Panc1 (cell line): ENCODE results near the gene ZNF428. TPM values are rescaled to one million over a fixed set of nuclear protein-coding genes. Genes with fewer than 3 reads are reported as not detected.

ENCODE experiments used
- ATAC-seq: fragments of 200-7000 bp; cut with Tn5 transposase; 2 replicates; pipeline ENCODE4 v1.9.1; 2020; ENCODE audit warnings: mild to moderate bottlenecking, moderate library complexity
- BruUV-seq: library from RNA; stranded (reverse); fragments of 400-500 nt; replicated peaks from 2 replicates; lab custom pipeline; 2021; lab: Mats Ljungman, UMichigan
- CTCF ChIA-PET: fragments of 300-600 bp; sonication (Branson Sonifier 250); formaldehyde crosslinking; loops from one replicate; lab custom pipeline; 2022; ENCODE audit warnings: antibody characterized with exemption; lab: Charles Lee
- POLR2A ChIA-PET: fragments of 300-600 bp; sonication (Branson Sonifier 250); formaldehyde crosslinking; loops from one replicate; lab custom pipeline; 2022; ENCODE audit warnings: antibody characterized with exemption; lab: Charles Lee
- DNase-seq: peaks from one replicate; pipeline ENCODE4 v3.0.0-alpha.2; 2010; ENCODE audit warnings: low read depth, low spot score
- H3K27ac ChIP-seq: 2 replicates; pipeline ENCODE4 v1.5.1; 2011; ENCODE audit warnings: mild to moderate bottlenecking, low read length, inconsistent platforms
- H3K27me3 ChIP-seq: fragments of 200-500 bp; sonication (Bioruptor generic); 2 replicates; pipeline ENCODE4 v1.6.0; 2014; ENCODE audit warnings: low read length, inconsistent platforms; ENCODE audit not compliant: control insufficient read depth, insufficient read depth
- H3K36me3 ChIP-seq: fragments of 200-500 bp; sonication (Bioruptor generic); 2 replicates; pipeline ENCODE4 v1.5.1; 2014; ENCODE audit warnings: inconsistent platforms, mild to moderate bottlenecking, low read length, moderate library complexity; ENCODE audit not compliant: control insufficient read depth, insufficient read depth
- H3K4me1 ChIP-seq: 2 replicates; pipeline ENCODE4 v1.5.1; 2011; ENCODE audit warnings: inconsistent platforms, mild to moderate bottlenecking, low read length, moderate library complexity; ENCODE audit not compliant: control insufficient read depth, insufficient read depth
- H3K4me3 ChIP-seq, 2 experiments: 2 replicates each; pipeline ENCODE4 v1.5.1; 2011 to 2012; ENCODE audit warnings: low read depth in 2 of 2, low read length in 2 of 2, mild to moderate bottlenecking in 2 of 2, inconsistent platforms in 1 of 2, moderate library complexity in 1 of 2
- H3K9me3 ChIP-seq: fragments of 200-500 bp; sonication (Bioruptor generic); 2 replicates; pipeline ENCODE4 v1.5.1; 2014; ENCODE audit warnings: low read depth, mild to moderate bottlenecking, inconsistent platforms, low read length, moderate library complexity; ENCODE audit not compliant: control insufficient read depth, insufficient read depth
- CTCF ChIP-seq: fragments of 450-650 bp; IDR thresholded peaks from 2 replicates; pipeline ENCODE4 v1.5.1; 2017; ENCODE audit warnings: mild to moderate bottlenecking
- POLR2AphosphoS5 ChIP-seq: IDR thresholded peaks from 2 replicates; pipeline ENCODE4 v1.6.1; 2012; ENCODE audit warnings: mild to moderate bottlenecking, low read depth, low read length, moderate library complexity
- REST ChIP-seq, 2 experiments: IDR thresholded peaks; 2 replicates each; pipeline ENCODE4 v1.6.1; 2011 to 2012; ENCODE audit warnings: low read depth in 2 of 2, control low read depth in 1 of 2, low read length in 1 of 2, mild to moderate bottlenecking in 1 of 2, moderate library complexity in 1 of 2; ENCODE audit not compliant: insufficient read depth in 1 of 2
- SIN3A ChIP-seq: IDR thresholded peaks from 2 replicates; pipeline ENCODE4 v1.6.1; 2012; ENCODE audit warnings: low read depth, mild to moderate bottlenecking, low read length, moderate library complexity, borderline replicate concordance; ENCODE audit not compliant: insufficient read depth
- TCF7L2 ChIP-seq: IDR thresholded peaks from 2 replicates; pipeline ENCODE4 v1.6.1; 2011; ENCODE audit warnings: mild to moderate bottlenecking, low read depth, low read length, inconsistent platforms
- in situ Hi-C: cut with HindIII; loops from 2 replicates; pipeline ENCODE4 v1.10.0; 2016; ENCODE audit warnings: low sequenced_read_pairs, low pct_unique_long_range_greater_than_20kb
- intact Hi-C: fragments of 100-400 bp; cut with micrococcal nuclease; formaldehyde crosslinking; loops from one replicate; pipeline ENCODE4 v1.10.0; 2022; ENCODE audit not compliant: unreplicated experiment
- total RNA-seq: library from RNA; stranded (reverse); gene quantifications from one replicate; pipeline ENCODE4 v1.2.1, GENCODE V29; 2021; ENCODE audit not compliant: unreplicated experiment

Gene ZNF428
- total RNA-seq, 1 experiment from 2014 or later: 45.6 TPM

GRCh38 chr19:43644181-43644580 lies 24.8 kb upstream of the ZNF428 start:
- ChIA-PET POLR2A (no interaction called here), CTCF (no interaction called here)
- H3K4me3 ChIP-seq: no peak overlapping the region
- intact Hi-C loops: no loop called here
- DNase-seq: no peak
- peaks cover under 1% of the 10 kb centered on the region; the same call in 1 of the 2 replicates for H3K27me3 ChIP-seq
- no TSS peak for BruUV-seq
- TF ChIP-seq SIN3A (no peak), REST (IDR thresholded peaks at IDR 0.05; ENCODE audit: insufficient read depth in 1 of 2, low read depth in 2 of 2, low read length in 1 of 2) (no peak), CTCF (no peak), POLR2AphosphoS5 (no peak), TCF7L2 (no peak)
- no peak for ATAC-seq
- no peak overlapping the region for H3K27ac ChIP-seq
- no peaks in the 10 kb centered on the region for H3K9me3 ChIP-seq
- no peaks in the 10 kb centered on the region for H3K4me1 ChIP-seq
- H3K36me3 ChIP-seq: no peaks in the 10 kb centered on the region; the same call in 1 of the 2 replicates
- in situ Hi-C loops: no loop called here

GRCh38 chr19:43643326-43643725 lies 23.9 kb upstream of the ZNF428 start:
- Histone ChIP-seq H3K4me1 (no peaks in the 10 kb centered on the region), H3K4me3 (no peak overlapping the region), H3K27me3 (peaks cover 4% of the 10 kb centered on the region; the same call in 1 of the 2 replicates), H3K9me3 (no peaks in the 10 kb centered on the region), H3K27ac (no peak overlapping the region), H3K36me3 (no peaks in the 10 kb centered on the region; the same call in 1 of the 2 replicates)
- no TSS peak for BruUV-seq
- TF ChIP-seq SIN3A (no peak), REST (IDR thresholded peaks at IDR 0.05; ENCODE audit: insufficient read depth in 1 of 2, low read depth in 2 of 2, low read length in 1 of 2) (no peak), POLR2AphosphoS5 (no peak), TCF7L2 (no peak), CTCF (no peak)
- ATAC-seq (no peak), DNase-seq (no peak)
- POLR2A ChIA-PET: no interaction called here
- in situ Hi-C loops (no loop called here), intact Hi-C loops (no loop called here)
- CTCF ChIA-PET: interaction anchor here (0.7 kb wide), 1 partner anchor 58 kb away, joined by 3 read pairs; no protein-coding TSS in a partner anchor
